Measurements from ENCODE around the gene SLC41A3.

DNA sequence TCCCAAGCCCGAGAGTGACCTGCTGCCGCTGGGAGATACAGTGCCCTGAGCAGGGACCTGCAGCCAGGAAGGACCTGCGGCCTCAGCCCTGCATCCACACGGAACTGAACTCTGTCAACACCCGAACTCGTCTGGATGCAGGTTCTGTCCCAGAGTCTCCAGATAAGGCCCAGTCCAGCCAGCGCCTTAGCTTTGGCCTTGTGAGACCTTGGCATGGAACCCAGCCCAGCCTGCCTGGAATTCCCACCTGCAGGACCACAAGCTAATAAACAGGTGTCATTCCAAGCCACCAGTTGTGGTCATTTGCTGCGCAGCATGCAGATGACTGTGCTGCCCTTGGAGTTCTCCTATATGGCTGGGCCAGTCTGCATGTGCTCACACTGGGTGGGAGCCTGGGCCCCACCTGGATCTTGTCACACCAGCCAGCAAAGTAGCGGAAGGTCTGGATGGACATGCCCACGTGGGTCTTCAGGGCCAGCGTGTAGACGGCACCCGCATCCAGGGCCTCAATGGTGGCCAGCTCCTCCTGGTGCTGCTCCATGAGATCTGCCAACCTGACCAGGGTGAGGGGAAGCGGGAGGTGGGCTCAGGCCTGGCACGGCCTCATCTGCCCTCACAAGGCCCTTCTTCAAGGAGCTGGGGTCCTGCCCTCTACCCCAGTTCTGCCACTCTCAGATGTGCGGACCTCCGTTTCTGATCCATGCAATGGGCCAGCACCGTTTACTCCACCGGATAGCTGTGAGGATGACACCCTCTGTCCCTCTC lies 47.2 kb upstream of the SLC41A3 start:
- TF ChIP-seq EZH2 (optimal IDR thresholded peaks at IDR 0.05; ENCODE audit: low read depth, low read length): no peak
- TF ChIP-seq, protein P1, sequence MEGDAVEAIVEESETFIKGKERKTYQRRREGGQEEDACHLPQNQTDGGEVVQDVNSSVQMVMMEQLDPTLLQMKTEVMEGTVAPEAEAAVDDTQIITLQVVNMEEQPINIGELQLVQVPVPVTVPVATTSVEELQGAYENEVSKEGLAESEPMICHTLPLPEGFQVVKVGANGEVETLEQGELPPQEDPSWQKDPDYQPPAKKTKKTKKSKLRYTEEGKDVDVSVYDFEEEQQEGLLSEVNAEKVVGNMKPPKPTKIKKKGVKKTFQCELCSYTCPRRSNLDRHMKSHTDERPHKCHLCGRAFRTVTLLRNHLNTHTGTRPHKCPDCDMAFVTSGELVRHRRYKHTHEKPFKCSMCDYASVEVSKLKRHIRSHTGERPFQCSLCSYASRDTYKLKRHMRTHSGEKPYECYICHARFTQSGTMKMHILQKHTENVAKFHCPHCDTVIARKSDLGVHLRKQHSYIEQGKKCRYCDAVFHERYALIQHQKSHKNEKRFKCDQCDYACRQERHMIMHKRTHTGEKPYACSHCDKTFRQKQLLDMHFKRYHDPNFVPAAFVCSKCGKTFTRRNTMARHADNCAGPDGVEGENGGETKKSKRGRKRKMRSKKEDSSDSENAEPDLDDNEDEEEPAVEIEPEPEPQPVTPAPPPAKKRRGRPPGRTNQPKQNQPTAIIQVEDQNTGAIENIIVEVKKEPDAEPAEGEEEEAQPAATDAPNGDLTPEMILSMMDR (IDR thresholded peaks at IDR 0.05; ENCODE audit: low read length): no peak
